HG02623 (cell line): ENCODE measurements around the gene CCIN.

Source experiments
- ATAC-seq: cut with Tn5 transposase; IDR thresholded peaks from one replicate; pipeline ENCODE4 v1.9.1; 2021; ENCODE audit warnings: moderate library complexity; ENCODE audit not compliant: unreplicated experiment

CCIN gene

DNA sequence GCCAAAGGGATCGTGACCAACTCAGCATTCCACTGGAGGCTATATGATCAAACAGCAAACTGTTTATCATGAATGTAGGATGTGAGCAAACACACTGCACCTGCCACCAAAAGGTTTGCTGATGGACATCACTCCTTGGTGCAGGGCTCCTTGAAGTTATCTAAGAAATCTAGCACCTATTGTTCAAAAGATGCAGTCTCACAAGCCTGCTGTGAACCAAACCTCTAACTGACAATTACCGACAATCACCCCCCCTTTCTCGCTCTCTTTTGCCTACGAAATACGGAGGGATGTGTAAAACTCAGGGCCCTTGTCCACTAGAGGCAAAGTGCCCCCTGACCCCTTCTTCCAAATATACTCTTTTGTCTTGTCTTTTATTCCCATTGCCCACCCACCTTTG, 19.0 kb downstream of the CCIN start:
- ATAC-seq, result no peak

DNA sequence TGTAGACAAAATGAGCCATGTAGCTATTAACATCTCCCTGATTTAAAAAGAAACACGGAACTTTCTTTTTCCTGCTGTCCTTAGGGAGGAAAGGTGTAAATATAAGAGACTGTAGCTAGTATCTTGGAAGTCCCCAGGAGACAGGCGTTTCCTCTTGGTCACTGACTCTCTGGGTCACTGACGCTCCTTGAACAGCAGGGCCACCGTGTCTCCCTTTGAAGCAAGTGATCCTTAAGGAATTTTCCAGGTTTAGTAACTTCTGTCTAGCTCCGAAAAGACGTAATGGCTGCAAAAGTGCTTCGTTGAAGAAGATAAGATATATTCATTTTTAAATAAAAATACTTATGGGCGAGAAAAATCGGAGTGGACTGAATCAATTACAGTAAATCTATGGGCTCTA, 20.8 kb downstream of the CCIN start:
- ATAC-seq, result no peak

DNA sequence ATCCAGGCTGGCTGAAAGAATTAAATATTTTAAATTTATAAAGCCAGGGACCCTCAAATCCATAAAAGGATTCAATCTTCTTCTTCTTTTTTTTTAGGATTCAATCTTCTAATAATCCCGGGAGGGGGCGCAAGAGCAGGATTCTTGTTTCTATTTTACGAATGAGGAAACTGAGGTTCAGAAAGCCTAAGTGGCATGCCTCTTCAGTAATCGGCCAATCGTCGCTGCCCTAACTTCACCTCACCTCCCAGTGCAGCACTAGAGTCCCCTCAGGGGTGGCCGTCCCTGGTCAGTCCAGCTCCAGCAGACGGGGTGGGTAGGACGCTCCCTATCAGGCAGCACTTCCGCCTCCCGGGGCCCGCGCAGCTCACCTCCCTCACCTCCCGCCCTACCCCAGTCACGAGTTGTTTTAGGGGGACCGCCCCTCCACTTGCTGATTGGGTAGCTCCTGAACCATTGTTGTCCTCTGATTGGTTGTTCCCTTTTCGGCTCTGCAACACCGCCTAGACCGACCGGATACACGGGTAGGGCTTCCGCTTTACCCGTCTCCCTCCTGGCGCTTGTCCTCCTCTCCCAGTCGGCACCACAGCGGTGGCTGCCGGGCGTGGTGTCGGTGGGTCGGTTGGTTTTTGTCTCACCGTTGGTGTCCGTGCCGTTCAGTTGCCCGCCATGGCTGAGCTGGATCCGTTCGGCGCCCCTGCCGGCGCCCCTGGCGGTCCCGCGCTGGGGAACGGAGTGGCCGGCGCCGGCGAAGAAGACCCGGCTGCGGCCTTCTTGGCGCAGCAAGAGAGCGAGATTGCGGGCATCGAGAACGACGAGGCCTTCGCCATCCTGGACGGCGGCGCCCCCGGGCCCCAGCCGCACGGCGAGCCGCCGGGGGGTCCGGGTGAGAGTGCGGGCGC, 21.5 kb downstream of the CCIN start, which contains the start of gene CLTA:
Gene CLTA (plus strand): TSS at position 534 of the 902 bp plus-strand sequence. CDS start 136 bp downstream, at position 670.
- ATAC-seq, result peak; percentile 98

DNA sequence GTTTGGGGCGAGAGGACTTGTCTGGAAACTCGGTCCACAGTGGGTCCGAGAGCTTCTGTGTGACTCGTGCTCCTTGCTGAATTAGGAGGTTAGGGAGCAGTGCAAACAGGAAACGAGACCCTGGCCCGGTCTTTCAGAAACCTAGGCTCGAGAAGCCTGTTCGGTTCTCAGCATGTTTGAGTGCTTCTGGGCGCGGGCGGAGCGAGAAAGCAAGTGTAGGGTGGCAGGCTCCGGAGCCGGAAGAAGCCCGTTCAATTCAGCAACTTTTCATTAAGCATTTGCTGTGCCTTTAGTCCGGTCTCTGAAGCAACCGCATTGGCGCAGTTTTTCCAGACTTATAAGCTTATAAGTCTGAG, 22.1 kb downstream of the CCIN start:
- ATAC-seq, result peak; percentile 2

DNA sequence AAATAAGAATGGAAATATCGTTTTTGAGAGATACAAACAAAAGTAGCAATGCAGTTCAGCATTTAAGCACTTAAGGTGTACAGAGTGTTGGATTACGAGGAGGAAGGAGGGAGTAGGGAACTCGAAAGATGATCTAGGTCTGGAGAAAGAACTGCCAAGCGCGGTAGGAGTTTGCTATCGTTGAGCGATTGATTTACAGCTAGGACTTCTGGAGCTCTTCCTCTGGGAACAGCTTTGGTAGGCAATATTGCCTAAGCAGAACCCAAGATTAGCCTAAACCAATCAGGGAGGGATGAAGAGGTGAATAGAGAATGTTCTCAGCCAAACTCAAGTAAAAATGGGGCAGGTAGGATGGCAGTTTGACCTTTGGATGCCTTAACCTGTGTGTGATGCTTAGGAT, 22.5 kb downstream of the CCIN start:
- no peak for ATAC-seq

DNA sequence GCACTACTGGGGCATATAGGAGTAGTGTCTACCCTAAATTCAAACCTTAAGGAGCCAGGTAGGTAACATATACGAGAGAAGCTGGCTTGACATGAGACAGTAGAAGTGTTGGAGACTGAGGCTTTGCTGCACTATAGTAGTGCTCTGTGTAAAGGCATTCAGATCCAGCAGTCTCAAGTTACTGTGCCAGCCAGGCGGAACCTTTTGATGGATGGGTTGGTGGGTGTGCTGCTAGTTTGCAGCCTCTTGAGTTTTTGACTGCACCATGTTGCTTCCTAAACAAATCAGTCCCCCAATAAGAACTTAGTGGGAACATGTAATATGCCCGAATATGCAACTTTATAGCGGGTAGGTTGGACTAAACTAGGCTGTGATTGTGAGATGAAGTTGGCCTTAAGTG, 23.0 kb downstream of the CCIN start:
- ATAC-seq, result no peak

DNA sequence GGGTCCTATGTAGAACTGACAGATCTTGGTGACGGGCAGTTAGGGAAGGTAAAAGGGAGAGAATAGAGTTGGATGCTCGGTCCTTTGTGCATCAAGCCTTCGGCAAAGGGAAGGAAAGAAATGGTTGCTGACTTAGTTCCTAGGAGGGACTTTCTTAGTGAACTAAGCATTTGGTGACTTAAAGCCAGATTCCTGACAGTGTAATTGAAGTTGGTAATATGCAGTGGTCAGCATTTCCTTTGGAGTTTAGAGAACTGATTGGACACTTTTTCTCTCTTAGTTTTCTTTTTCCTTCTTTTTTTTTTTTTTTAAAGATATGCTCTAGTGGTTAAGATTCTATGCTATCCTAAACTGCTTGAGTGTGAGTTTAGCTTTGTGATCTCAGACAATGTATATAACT, 23.8 kb downstream of the CCIN start:
- no peak for ATAC-seq

DNA sequence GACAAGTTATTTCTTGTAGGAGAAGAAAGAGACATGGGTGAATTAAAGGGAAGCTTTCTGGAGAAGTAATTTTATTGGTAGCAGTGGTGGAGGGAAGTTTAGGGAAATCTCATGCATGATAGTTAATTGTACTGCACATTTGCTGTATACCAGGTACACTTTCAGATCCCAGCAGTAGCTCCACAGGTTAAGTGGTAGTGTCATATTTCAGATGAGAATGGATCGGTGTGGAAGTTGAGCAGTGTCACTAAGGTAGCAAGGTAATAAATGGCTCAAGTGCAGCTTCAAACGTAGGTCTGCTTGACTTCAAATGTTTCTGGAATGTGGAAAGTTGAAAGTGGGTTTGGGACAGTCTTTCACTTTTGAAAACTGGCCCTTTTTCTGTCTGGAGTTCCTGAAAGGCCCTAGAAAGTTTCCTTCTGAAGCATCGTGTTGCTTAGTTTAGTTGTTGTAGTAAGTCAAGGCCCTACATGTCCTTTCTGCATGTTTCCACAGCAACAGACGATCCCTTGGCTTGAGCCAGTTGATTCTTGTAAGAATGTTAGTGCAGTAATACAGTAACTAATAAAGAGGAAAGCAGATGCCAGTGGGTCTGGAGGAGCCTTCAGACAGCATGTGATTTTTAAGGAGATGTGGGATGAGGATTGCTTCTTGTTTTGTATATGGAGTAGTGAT, 25.3 kb downstream of the CCIN start:
- no peak for ATAC-seq

DNA sequence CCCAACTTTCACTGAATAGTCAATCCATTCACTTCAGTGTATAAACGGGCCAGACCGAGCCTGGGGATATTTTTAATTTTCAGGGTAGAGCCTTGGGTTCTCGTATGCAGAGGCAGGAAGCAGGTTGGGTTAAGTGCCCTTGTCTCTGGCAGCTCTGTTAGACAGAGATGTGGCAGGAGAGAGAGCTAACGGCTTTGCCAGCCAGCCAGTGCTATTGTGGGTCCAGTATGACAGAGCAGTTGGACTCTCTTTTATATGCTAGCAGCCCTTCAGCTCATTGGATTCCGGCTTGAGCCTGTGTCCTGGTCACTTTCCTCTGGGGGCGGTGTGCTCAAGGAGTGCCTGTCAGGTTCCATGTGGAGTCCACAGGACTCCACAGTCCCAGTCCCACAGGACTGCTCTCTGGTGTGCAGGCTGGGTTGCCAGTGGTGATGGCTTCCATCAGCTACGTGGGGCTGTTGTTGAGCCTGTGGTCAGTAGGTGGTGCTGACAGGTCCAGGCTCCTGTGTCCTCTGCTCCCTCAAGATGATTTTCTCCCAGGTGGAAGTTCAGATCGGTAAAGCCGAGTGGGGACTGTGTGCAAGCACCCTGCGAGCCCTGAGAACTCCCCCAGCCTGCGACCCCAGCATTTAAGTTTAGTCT, 35.8 kb downstream of the CCIN start:
- ATAC-seq, result no peak

DNA sequence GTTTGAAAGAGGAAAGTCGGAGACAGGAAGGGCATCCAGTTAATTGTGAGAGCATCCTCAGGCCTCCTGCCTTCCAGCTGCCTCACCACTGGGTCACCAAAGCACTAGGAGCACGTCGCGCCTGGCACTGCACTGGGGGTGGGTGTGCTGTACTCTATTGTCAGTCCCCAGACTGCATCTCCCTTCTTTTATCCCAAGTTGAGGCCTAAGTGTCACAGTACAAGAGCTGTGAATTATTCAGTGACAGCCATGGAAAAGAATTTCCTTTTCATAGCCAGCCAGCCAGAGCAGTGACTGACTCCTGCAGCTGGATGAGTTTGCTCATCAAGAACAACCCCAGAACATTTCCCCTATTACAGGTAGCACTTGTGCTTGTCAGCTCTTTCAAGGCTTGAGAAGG, 37.8 kb downstream of the CCIN start:
- no peak for ATAC-seq

DNA sequence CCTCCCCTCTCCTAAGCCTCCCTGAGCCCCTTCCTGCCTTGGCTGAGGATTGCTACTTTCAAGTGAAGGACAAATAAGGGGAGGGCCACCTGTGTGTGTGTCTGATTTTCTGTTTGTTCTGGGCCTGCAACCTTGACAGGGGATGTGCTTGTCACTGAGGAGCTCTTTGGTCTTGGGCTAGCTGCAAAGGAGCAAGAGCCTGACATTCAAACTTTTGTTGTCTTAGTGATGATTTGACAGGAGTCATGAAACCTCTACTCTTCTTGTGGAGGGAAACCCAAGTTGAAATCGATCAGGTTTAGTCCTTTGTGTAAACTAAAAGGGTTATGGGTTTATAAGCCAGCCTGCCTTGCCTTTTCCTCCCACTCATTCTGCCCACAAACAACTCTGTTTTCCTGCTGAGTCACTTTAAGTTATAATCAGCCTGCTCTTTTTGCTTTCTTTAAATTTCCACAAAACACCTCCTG, 38.4 kb downstream of the CCIN start:
- no peak for ATAC-seq

DNA sequence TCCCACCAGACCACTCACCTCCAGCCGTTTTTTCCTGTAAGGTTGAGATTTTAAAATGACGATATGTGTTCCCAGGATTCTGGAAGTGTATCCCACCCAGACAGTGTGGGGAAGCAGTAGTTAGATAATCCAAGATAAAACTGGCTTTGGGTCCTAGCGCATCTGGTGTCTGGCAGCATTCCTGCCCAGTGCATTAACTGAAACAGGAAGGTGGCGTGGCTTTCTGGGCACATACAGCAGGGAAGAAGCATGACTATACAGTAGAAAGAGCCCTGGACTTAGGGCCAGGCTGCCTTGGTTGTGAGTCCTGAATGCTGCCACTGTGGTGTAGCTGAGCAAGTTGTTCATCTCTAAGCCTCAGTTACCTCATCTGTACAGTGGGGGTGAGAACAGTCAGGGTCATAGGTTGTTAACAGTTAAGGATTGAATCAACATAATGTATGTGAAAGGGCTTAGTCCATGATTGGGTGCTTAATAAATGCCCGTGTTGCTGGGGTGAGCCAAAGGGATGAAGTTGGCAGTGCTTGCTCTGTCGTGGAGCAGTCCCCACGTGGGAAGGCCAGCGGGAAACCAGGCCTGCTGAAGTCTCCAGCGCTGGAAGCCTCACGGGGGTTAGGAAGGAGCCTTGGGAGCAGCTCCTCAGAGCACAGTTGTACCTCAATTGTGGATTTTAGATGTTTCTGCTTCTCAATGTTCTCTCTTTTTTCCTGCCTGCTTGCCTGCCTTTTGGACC, 39.5 kb downstream of the CCIN start:
- ATAC-seq, result no peak

DNA sequence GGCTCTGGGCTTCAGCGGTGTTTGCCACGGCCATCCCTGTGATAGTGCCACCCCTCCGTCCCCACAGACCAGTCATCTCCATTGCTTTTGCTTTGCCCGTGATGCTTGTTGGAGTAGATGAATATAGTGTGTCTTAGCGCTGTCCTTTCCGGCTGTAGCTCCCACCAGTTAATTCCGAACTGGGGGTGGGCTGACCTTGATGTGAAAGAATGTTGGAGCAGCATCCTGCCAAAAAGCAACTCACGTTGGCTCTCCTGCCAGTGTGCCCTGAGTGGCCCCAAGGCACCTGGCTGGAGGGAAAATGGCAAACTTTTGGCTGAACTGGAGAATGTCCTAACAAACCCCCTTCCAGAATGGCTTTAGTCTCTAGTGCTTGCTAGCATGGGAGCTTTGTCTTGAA, 41.5 kb downstream of the CCIN start:
- ATAC-seq, result no peak

DNA sequence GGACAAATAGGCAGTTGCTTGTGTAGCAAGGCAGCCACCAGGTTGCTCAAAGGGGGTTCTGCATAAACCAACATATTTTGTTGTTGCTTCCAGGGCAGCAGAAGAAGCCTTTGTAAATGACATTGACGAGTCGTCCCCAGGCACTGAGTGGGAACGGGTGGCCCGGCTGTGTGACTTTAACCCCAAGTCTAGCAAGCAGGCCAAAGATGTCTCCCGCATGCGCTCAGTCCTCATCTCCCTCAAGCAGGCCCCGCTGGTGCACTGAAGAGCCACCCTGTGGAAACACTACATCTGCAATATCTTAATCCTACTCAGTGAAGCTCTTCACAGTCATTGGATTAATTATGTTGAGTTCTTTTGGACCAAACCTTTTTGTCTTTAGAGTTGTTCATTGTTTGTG, 42.3 kb downstream of the CCIN start:
- no peak for ATAC-seq

DNA sequence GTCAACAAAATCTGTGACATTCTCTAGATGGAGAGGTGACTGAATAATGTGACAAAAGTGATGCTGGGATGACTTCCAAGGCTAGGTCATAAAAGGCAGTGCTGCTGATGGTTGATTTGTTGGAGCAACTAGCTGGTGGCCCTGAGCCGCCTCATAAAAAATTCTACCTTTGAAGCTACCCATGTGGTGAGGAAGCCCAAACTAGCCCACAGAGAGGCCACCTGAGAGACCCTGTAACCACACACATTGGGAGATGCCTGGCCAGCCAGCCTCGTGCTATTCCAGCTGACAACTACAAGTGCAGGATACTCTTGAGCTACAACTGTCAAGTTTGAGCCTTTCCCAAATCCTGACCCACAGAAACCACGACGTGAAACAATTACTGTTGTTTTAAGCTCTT, 44.2 kb downstream of the CCIN start:
- no peak for ATAC-seq

DNA sequence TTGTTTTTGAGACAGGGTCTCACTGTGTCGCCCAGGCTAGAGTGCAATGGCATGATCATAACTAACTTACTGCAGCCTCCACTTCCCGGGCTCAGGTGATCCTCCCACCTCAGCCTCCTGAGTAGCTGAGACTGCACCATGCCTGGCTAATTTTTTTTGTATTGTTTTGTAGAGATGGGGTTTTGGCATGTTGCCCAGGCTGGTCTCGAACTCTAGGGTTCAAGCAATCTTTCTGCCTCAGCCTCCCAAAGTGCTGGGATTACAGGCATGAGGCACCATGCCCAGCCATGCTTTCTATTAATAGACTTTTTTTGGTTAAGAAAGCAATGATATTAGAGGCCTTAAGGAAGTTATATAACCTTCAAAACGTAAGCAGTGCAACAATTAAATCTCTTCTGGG, 44.8 kb downstream of the CCIN start:
- no peak for ATAC-seq

DNA sequence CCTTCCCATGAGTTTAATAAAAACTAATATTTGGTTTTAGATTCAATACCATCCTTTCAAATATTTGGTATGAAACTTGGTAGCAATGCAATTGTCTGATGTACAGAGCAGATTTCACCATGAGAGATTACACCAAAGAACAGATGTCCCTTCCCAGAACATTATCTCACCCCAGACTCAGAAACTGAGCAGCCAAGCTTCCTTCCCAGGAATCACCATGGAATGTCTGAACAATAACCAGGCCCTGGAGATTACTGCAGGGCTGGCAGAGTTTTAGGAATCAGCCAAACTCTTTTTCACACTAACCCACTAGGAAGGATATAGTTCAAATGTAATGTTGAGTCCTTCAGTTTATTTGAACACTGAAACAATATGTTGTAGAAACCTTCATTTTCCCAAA, 45.4 kb downstream of the CCIN start:
- ATAC-seq, result no peak

DNA sequence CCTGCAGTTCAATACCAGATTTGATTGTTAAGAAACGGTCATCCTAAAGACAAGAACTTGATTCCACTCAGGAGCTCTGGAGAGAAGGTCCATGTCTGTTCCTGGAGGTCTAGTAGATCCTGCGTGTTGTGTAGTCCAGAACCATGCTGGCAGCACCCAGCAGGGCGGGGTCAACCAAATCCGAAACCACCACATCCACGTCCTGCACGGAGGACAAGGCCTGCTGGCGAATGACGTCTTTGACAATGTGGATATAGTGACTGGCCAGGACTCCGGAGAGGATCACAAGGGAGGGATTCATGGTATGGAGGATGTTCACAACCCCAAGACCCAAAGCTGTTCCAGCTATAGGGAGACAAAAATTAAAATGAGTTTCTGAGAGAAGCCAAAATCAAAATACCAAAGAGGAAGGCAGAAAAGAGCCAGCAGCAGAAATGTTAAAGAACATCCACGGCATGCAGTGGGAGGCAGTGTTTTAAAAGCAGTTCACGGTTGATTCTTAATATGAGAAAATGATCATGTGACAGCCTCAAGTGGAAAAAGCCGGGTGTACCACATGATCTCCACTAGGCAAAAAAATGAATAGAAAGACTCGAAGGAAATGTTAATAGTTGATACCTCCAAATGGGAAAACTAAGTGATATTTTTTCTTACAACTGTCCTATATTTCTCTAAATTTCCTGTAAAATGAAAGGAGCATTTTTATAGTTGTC, 48.2 kb downstream of the CCIN start:
- ATAC-seq, result no peak

DNA sequence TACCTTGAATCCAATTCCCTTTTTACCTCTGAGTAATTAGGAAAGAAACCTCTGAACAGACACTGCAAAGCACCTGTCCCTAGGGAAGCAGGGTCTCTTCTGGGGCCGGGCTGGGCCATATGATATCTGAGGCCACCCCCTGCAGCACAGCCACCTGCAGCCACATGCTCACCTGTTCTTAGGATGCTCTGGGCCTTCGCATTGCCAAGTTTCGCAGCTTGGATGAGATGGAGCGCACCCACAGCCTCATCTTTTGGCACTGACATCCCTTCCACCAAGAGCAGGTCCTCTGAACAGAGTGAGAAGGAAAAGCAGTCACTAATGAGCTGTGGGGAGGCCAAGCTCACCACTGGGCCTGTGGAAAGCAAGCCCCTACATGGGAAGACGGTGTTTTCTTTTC, 48.8 kb downstream of the CCIN start:
- ATAC-seq, result no peak

DNA sequence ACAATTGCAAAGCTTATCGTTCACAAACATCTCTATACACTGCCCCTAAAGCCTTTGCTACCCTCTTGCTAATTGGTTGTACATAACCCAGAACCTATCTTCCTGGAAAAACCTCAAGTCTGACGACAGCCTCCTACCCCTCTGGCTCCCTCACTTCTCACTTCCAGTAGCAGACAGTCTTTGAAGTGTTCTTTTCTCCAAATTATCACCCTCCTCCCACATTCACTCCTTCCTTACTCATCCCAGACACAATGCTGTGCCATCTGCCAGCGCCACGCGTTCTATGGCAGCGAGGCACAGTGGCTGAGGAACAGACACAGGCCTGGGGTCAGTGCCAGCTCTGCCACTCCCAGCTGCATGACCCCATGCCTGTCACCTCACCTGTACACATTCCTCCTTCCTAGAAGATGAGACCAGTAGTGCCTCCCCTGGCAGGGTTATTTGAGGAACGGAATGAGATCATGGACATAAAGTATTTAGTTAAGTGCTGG, 49.3 kb downstream of the CCIN start:
- no peak for ATAC-seq
